Measurements from ENCODE around the gene CFAP91.

Gene CFAP91

DNA sequence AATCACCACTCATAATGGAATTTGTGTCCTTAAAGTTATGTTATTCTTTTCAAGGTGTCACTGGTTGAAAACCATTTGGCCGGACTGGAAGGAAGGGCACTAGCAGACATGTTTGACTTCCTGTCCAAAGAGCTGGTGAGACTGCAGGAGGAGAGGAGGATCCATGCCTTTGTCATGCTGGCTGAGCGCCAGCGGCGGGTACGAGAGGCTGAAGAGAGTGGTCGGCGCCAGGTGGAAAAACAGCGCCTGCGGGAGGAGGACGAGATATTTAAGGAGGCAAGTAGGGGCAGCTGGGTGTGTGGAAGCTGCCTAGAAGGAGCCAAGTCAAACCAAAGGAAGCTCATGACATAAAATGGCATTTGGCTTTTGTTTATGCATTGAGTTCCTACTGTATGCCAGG is 41.1 kb downstream of the CFAP91 start:
- no peak for DNase-seq (ENCODE audit: low read depth)

- no peak for DNase-seq (ENCODE audit: low read depth)
Observed at GRCh38 chr3:119745942-119746341, 43.1 kb downstream of the CFAP91 start.

DNA sequence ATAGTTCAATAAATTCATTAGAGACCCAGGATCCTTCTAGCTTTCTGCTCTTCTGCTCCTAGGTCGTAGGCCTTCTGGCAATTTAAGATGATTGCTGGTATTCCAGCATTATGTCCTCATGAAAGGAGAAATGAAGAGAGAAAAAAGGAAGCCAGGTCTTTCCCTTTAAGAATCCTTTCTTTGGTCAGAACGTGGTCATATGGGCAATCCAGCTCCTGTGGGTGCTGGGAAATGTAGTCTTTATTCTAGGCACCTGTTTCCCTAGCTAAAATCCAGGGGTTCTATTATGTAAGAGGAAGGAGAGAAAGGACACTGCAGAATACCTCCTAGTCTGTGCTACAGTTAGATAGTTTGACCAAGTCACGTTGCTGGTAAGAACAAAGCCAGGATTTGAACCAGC is 43.6 kb downstream of the CFAP91 start:
- DNase-seq (ENCODE audit: low read depth), result no peak

- DNase-seq (ENCODE audit: low read depth), result no peak
Observed at GRCh38 chr3:119747357-119747756, 44.5 kb downstream of the CFAP91 start.

DNA sequence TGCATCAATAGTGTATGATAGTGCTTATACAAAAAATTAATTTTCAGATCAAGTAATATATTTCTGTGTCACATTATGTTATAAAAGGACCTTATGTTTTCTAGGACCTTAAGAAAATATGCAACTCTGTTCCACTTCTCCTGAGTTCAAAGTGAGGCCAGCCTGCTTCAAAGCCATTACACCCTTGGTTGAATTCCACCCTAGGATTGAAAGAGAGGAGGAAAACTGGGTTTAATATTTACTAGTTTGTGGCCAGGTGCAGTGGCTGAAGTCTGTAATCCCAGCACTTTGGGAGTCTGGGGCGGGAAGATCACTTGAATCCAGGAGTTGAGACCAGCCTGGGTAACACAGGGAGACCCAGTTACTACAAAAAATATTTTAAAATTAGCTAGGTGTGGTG is 46.2 kb downstream of the CFAP91 start:
- no peak for DNase-seq (ENCODE audit: low read depth)

DNA sequence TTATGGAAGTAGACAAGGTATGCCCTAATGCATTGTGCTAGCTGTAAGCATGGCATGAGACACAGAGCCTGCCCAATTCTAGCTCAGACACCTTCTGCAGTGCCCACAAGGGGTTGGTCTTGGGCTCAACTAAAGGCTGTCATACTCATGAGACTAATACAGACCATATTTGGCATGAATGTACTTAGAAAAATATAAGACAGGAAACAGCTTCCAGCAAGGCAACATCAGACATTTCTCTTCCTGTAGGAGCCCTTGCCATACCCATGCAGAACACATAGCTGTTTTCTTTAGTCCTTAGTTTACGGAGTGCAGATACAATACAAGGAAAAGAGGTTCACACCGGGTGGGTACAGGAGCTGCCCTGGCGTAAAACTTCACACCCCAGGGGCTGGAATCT is 48.6 kb downstream of the CFAP91 start:
- no peak for DNase-seq (ENCODE audit: low read depth)
